DND-41 (cell line): ENCODE measurements around the gene BOLL.
"Not testable (repeated sequence)": the region's sequence is repeated elsewhere in the genome, so short reads cannot be mapped to it uniquely, and the experiment has no call there.

ENCODE experiments used
- ATAC-seq: fragments of 200-7000 bp; cut with Tn5 transposase; 3 replicates; pipeline ENCODE4 v1.9.1; 2021; ENCODE audit warnings: low read depth; ENCODE audit not compliant: insufficient read depth
- DNase-seq: peaks from one replicate; pipeline ENCODE4 v3.0.0-alpha.2; 2020
- H2AFZ ChIP-seq: 2 replicates; pipeline ENCODE4 v1.6.0; 2012; ENCODE audit warnings: low read depth, low read length
- H3K27ac ChIP-seq: 2 replicates; pipeline ENCODE4 v1.5.1; 2012; ENCODE audit warnings: low read length, inconsistent platforms
- H3K27me3 ChIP-seq: fragments of 200-600 bp; sonication (generic); 2 replicates; pipeline ENCODE4 v1.6.0; 2012; ENCODE audit warnings: low read length, mild to moderate bottlenecking, inconsistent platforms; ENCODE audit not compliant: insufficient read depth, poor library complexity
- H3K36me3 ChIP-seq: 2 replicates; pipeline ENCODE4 v1.5.1; 2012; ENCODE audit warnings: low read length, inconsistent platforms; ENCODE audit not compliant: insufficient read depth
- H3K4me1 ChIP-seq: 2 replicates; pipeline ENCODE4 v1.5.1; 2012; ENCODE audit warnings: mild to moderate bottlenecking, low read length; ENCODE audit not compliant: insufficient read depth
- H3K4me2 ChIP-seq: 2 replicates; pipeline ENCODE4 v1.6.0; 2012; ENCODE audit warnings: mild to moderate bottlenecking, moderate library complexity, low read length, inconsistent platforms; ENCODE audit not compliant: insufficient read depth
- H3K4me3 ChIP-seq, 2 experiments: fragments of 200-600 bp in 1 of 2; shearing (Covaris generic) in 1 of 2; 2 replicates each; pipeline ENCODE4 v1.5.1; 2012 to 2016; ENCODE audit warnings: inconsistent platforms in 2 of 2, low read length in 2 of 2, mild to moderate bottlenecking in 2 of 2, low read depth in 1 of 2, moderate library complexity in 1 of 2
- H3K79me2 ChIP-seq: 2 replicates; pipeline ENCODE4 v1.6.0; 2012; ENCODE audit warnings: low read length, inconsistent platforms; ENCODE audit not compliant: insufficient read depth
- H3K9ac ChIP-seq: 2 replicates; pipeline ENCODE4 v1.6.0; 2012; ENCODE audit warnings: low read depth, mild to moderate bottlenecking, inconsistent platforms, low read length, moderate library complexity
- H3K9me3 ChIP-seq: 2 replicates; pipeline ENCODE4 v1.5.1; 2012; ENCODE audit warnings: low read length, moderate library complexity, mild to moderate bottlenecking, inconsistent platforms; ENCODE audit not compliant: insufficient read depth, severe bottlenecking
- H4K20me1 ChIP-seq: 2 replicates; pipeline ENCODE4 v1.6.0; 2012; ENCODE audit warnings: low read length; ENCODE audit not compliant: insufficient read depth
- CTCF ChIP-seq: IDR thresholded peaks from 2 replicates; pipeline ENCODE4 v1.5.1; 2012; ENCODE audit warnings: borderline replicate concordance, low read length, moderate library complexity, mild to moderate bottlenecking; ENCODE audit not compliant: poor library complexity, severe bottlenecking; ENCODE audit errors: extremely low read depth
- EZH2 ChIP-seq: IDR thresholded peaks from 3 replicates; pipeline ENCODE4 v1.6.1; 2012; ENCODE audit warnings: borderline replicate concordance, low read depth, mild to moderate bottlenecking, moderate library complexity, low read length, inconsistent platforms; ENCODE audit not compliant: severe bottlenecking

BOLL gene

GRCh38 chr2:197695971-197696370 is 89.1 kb downstream of the BOLL start:
- H3K36me3 ChIP-seq, H3K4me1 ChIP-seq, H3K4me2 ChIP-seq, DNase-seq, H3K4me3 ChIP-seq, H4K20me1 ChIP-seq, H3K79me2 ChIP-seq, H3K9ac ChIP-seq, ATAC-seq, H3K27me3 ChIP-seq, H2AFZ ChIP-seq, H3K9me3 ChIP-seq, H3K27ac ChIP-seq: not testable (repeated sequence)

GRCh38 chr2:197695206-197695605 is 89.9 kb downstream of the BOLL start:
- ATAC-seq, H4K20me1 ChIP-seq, H3K4me1 ChIP-seq, H3K79me2 ChIP-seq, H3K4me3 ChIP-seq, H3K27me3 ChIP-seq, H2AFZ ChIP-seq, DNase-seq, H3K36me3 ChIP-seq, H3K9me3 ChIP-seq, H3K9ac ChIP-seq, H3K4me2 ChIP-seq, H3K27ac ChIP-seq: not testable (repeated sequence)

GRCh38 chr2:197677483-197677882 is 107.6 kb downstream of the BOLL start:
- peaks cover 11% of the 10 kb centered on the region for H3K27me3 ChIP-seq
- ATAC-seq = no peak
- no peak for TF ChIP-seq CTCF
- TF ChIP-seq EZH2 = no peak

GRCh38 chr2:197677056-197677455 is 108.1 kb downstream of the BOLL start:
- Histone ChIP-seq H3K4me3 (no peak overlapping the region), H3K79me2 (no peaks in the 10 kb centered on the region), H3K4me2 (no peak overlapping the region), H3K36me3 (no peaks in the 10 kb centered on the region), H3K27ac (no peak overlapping the region), H2AFZ (no peak overlapping the region), H3K9ac (no peak overlapping the region), H3K4me1 (no peaks in the 10 kb centered on the region), H4K20me1 (no peaks in the 10 kb centered on the region), H3K9me3 (no peaks in the 10 kb centered on the region), H3K27me3 (peaks cover 11% of the 10 kb centered on the region)
- DNase-seq (no peak), ATAC-seq (no peak)
- TF ChIP-seq EZH2 = no peak
- TF ChIP-seq CTCF = no peak

More at GRCh38 chr2:197677483-197677882, 107.6 kb downstream of the BOLL start:
- Histone ChIP-seq H3K9ac (no peak overlapping the region), H3K27ac (no peak overlapping the region), H3K4me3 (no peak overlapping the region), H3K4me2 (no peak overlapping the region), H2AFZ (no peak overlapping the region), H3K36me3 (no peaks in the 10 kb centered on the region), H3K4me1 (no peaks in the 10 kb centered on the region), H3K79me2 (no peaks in the 10 kb centered on the region), H4K20me1 (no peaks in the 10 kb centered on the region), H3K9me3 (no peaks in the 10 kb centered on the region)
- no peak for DNase-seq
